Transverse colon (tissue), 4 donors: ENCODE data around the gene LACTB. TPM values are rescaled to one million over a fixed set of nuclear protein-coding genes. Genes with fewer than 3 reads are reported as not detected.

Experiments
- DNase-seq: peaks from one replicate; pipeline ENCODE4 v3.0.0-alpha.2; 2019
- H3K27ac ChIP-seq, 4 donors: fragments of 200-600 bp; sonication (generic); 2 replicates each; pipeline ENCODE4 v1.5.1; 2016 to 2018; ENCODE audit warnings: inconsistent platforms in 4 of 4
- H3K27me3 ChIP-seq: fragments of 200-600 bp; sonication (generic); 2 replicates; pipeline ENCODE4 v1.5.1; 2017; ENCODE audit warnings: inconsistent platforms
- H3K36me3 ChIP-seq, 4 donors: fragments of 200-600 bp; sonication (generic); 2 replicates each; pipeline ENCODE4 v1.5.1; 2017 to 2019; ENCODE audit warnings: inconsistent platforms in 4 of 4
- H3K4me1 ChIP-seq, 4 donors: fragments of 200-600 bp; sonication (generic); 2 replicates each; pipeline ENCODE4 v1.5.1; 2017 to 2020; ENCODE audit warnings: inconsistent platforms in 4 of 4
- H3K4me3 ChIP-seq, 4 donors: fragments of 200-600 bp; sonication (generic); 1 replicate in 1 of 4; 2 replicates in 3 of 4; pipeline versions ENCODE4 v1.5.1 to v1.6.1; 2017 to 2019; ENCODE audit warnings: inconsistent platforms in 4 of 4
- H3K9me3 ChIP-seq, 2 donors: fragments of 200-600 bp; sonication (generic); 2 replicates each; pipeline ENCODE4 v1.5.1; 2017 to 2019; ENCODE audit warnings: inconsistent platforms in 2 of 2
- EP300 ChIP-seq: sonication (generic); formaldehyde crosslinking; IDR thresholded peaks from one replicate; pipeline ENCODE4 v1.6.1; 2017; ENCODE audit warnings: antibody characterized with exemption, low read depth
- POLR2A ChIP-seq: fragments of 450-650 bp; IDR thresholded peaks from one replicate; pipeline ENCODE4 v1.6.1; 2016; ENCODE audit warnings: antibody characterized with exemption, mild to moderate bottlenecking, moderate library complexity
- POLR2AphosphoS5 ChIP-seq, 3 donors: sonication (generic); formaldehyde crosslinking; IDR thresholded peaks; one replicate each; pipeline ENCODE4 v1.6.1; 2016; ENCODE audit warnings: antibody characterized with exemption in 3 of 3
- WGBS, 2 donors: methylation state at CpG; one replicate each; pipeline ENCODE4 v1.1.5; 2018; ENCODE audit warnings: low coverage in 1 of 2; 5-methylcytosine and 5-hydroxymethylcytosine counted together
- in situ Hi-C, 4 donors: fragments of 200-750 bp; cut with MboI; loops; one replicate each; pipeline versions ENCODE4 v1.15.0 to v1.15.1; 2017; ENCODE audit warnings: low sequenced_read_pairs in 3 of 4, low pct_ligation_motif_present in 1 of 4, low pct_unique_long_range_greater_than_20kb in 1 of 4
- intact Hi-C: fragments of 100-400 bp; cut with DNase I; formaldehyde crosslinking; loops from one replicate; pipeline ENCODE4 v1.15.1; 2023; ENCODE audit warnings: low total_unique reads
- total RNA-seq, 4 donors: library from RNA; depleted of rRNA; stranded (reverse); fragments of >200 nt; gene quantifications; one replicate each; pipeline ENCODE4 v1.1.0, GENCODE V29; 2016
- TF ChIP-seq, protein P1 (sequence below), 5 experiments: fragments of 200-600 bp in 3 of 5; fragments of 450-650 bp in 2 of 5; sonication (generic) in 3 of 5; IDR thresholded peaks; 1 replicate in 2 of 5; 2 replicates in 3 of 5; pipeline ENCODE4 v1.5.1; 2016 to 2017; ENCODE audit warnings: antibody characterized with exemption in 5 of 5, inconsistent platforms in 3 of 5, mild to moderate bottlenecking in 2 of 5, moderate library complexity in 1 of 5

LACTB gene
- total RNA-seq, 4 donors from 2014 or later: 6.7 to 20.6 (median 19.6) TPM

GRCh38 chr15:63172851-63173451 lies 51.3 kb downstream of the LACTB start:
- no peak for TF ChIP-seq POLR2A
- TF ChIP-seq EP300: no peak
- Histone ChIP-seq H3K4me3 (no peak overlapping the region), H3K27ac (no peak overlapping the region), H3K9me3 (no peaks in the 10 kb centered on the region), H3K36me3 (no peaks in the 10 kb centered on the region), H3K4me1 (no peaks in the 10 kb centered on the region), H3K27me3 (no peaks in the 10 kb centered on the region)
- DNase-seq: no peak
- in situ Hi-C loops: loop anchor here in 3 of 4 donors (25.0 kb wide), 2 partner anchors 89 to 239 kb away; no protein-coding TSS in a partner anchor
- intact Hi-C loops: no loop called here
- 79% methylated on average over 3 of the region's 3 CpGs; no CpG with 5 or more reads in 1 of the 2 donors for WGBS, 2 donors

DNA sequence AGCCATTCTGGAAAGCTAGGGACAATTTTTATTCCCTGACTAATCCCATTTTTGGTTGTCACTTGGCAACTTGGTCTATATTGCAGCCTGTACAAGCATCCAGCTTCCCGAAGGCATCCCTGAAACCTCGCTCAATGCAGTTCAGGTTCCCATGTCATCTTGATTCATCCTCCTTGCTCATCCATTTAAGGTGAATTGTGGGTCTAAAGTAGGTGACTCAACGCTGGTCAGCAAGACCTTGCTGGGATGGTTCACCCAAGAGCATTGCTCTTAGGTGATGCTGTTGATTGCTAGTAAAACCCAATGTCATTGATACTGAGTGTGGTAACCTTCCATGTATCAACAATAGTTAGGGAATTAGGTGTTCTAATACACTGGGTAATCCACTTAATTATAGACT lies 54.6 kb downstream of the LACTB start:
- in situ Hi-C loops (no loop called here), intact Hi-C loops (no loop called here)
- no peaks in the 10 kb centered on the region for H3K4me1 ChIP-seq
- no peak for DNase-seq
- no peaks in the 10 kb centered on the region for H3K9me3 ChIP-seq
- WGBS, 2 donors: 81% methylated on average over 3 of the region's 3 CpGs; no CpG with 5 or more reads in 1 of the 2 donors
- TF ChIP-seq, protein P1, sequence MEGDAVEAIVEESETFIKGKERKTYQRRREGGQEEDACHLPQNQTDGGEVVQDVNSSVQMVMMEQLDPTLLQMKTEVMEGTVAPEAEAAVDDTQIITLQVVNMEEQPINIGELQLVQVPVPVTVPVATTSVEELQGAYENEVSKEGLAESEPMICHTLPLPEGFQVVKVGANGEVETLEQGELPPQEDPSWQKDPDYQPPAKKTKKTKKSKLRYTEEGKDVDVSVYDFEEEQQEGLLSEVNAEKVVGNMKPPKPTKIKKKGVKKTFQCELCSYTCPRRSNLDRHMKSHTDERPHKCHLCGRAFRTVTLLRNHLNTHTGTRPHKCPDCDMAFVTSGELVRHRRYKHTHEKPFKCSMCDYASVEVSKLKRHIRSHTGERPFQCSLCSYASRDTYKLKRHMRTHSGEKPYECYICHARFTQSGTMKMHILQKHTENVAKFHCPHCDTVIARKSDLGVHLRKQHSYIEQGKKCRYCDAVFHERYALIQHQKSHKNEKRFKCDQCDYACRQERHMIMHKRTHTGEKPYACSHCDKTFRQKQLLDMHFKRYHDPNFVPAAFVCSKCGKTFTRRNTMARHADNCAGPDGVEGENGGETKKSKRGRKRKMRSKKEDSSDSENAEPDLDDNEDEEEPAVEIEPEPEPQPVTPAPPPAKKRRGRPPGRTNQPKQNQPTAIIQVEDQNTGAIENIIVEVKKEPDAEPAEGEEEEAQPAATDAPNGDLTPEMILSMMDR (IDR thresholded peaks at IDR 0.05): no peak
- no peak for TF ChIP-seq POLR2AphosphoS5 (IDR thresholded peaks at IDR 0.05)
- TF ChIP-seq POLR2A: no peak
- no peak for TF ChIP-seq EP300
- H3K27ac ChIP-seq: no peak overlapping the region
- no peaks in the 10 kb centered on the region for H3K36me3 ChIP-seq
- H3K4me3 ChIP-seq: no peak overlapping the region
- H3K27me3 ChIP-seq: no peaks in the 10 kb centered on the region

- in situ Hi-C loops: no loop called here
- TF ChIP-seq POLR2AphosphoS5 (IDR thresholded peaks at IDR 0.05): no peak
- TF ChIP-seq EP300: no peak
- TF ChIP-seq, protein P1 (IDR thresholded peaks at IDR 0.05): no peak
- TF ChIP-seq POLR2A: no peak
- no peak overlapping the region for H3K4me3 ChIP-seq
- 45% methylated on average over 5 of the region's 5 CpGs; no CpG with 5 or more reads in 1 of the 2 donors for WGBS, 2 donors
- H3K9me3 ChIP-seq: no peaks in the 10 kb centered on the region
- H3K4me1 ChIP-seq: no peaks in the 10 kb centered on the region
- intact Hi-C loops: no loop called here
- no peak for DNase-seq
- H3K36me3 ChIP-seq: no peaks in the 10 kb centered on the region
- H3K27me3 ChIP-seq: no peaks in the 10 kb centered on the region
- H3K27ac ChIP-seq: no peak overlapping the region
Observed at GRCh38 chr15:63178034-63178433, 56.4 kb downstream of the LACTB start.

DNA sequence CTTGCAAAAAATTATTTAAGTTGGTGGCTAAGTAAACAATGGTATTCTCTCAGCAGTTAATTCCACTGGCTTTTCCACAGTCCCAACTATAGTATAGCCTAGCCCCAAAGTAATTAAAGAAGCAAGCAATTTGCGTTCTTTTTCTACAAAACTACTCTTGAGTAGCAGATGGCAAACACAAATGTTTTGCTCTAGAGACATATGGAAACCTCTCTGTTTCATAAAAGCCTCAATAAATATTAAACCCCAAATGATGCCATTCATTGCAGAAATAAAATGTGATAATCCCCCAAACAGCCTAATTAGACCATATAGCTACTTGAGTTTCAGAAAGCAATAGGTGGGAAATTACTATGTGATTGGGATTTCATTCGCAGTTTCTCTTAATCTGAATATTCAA lies 59.1 kb downstream of the LACTB start:
- 87 to 97% methylated on average over 2 of the region's 2 CpGs for WGBS, 2 donors
- no peak for TF ChIP-seq POLR2A
- TF ChIP-seq, protein P1 (IDR thresholded peaks at IDR 0.05): no peak
- no peak for TF ChIP-seq EP300
- TF ChIP-seq POLR2AphosphoS5 (IDR thresholded peaks at IDR 0.05): no peak
- DNase-seq: no peak
- intact Hi-C loops (no loop called here), in situ Hi-C loops (no loop called here)
- no peak overlapping the region for H3K27ac ChIP-seq
- H3K27me3 ChIP-seq: no peaks in the 10 kb centered on the region
- H3K9me3 ChIP-seq: no peaks in the 10 kb centered on the region
- H3K4me1 ChIP-seq: no peaks in the 10 kb centered on the region
- no peaks in the 10 kb centered on the region for H3K36me3 ChIP-seq
- H3K4me3 ChIP-seq: no peak overlapping the region

GRCh38 chr15:63181648-63182047 lies 60.0 kb downstream of the LACTB start:
- Histone ChIP-seq H3K27ac (no peak overlapping the region), H3K9me3 (no peaks in the 10 kb centered on the region), H3K4me1 (no peaks in the 10 kb centered on the region), H3K27me3 (no peaks in the 10 kb centered on the region), H3K4me3 (no peak overlapping the region), H3K36me3 (no peaks in the 10 kb centered on the region)
- intact Hi-C loops (no loop called here), in situ Hi-C loops (no loop called here)
- no peak for DNase-seq
- TF ChIP-seq EP300 (no peak), POLR2AphosphoS5 (IDR thresholded peaks at IDR 0.05) (no peak), POLR2A (no peak)
- TF ChIP-seq, protein P1 (IDR thresholded peaks at IDR 0.05): no peak
- 89 to 100% methylated on average over 1 to 2 of the region's 2 CpGs for WGBS, 2 donors
